Stimulated activated CD8-positive, alpha-beta memory T cell treated with anti-CD3 and anti-CD28 coated beads, Interleukin-15, amount 100 ng/mL, for 4 hours (primary cell): ENCODE data around the gene HJURP.

Experiments
- DNase-seq, 2 donors: peaks; one replicate each; pipeline ENCODE4 v3.0.0-alpha.2; 2020; ENCODE audit warnings: low read depth in 2 of 2

The HJURP gene

GRCh38 chr2:233814056-233814835 is 40.1 kb downstream of the HJURP start:
- no peak for DNase-seq

- DNase-seq: no peak
Measured at GRCh38 chr2:233813236-233814055, 40.9 kb downstream of the HJURP start.

GRCh38 chr2:233811732-233812131 is 42.6 kb downstream of the HJURP start:
- DNase-seq: no peak

- DNase-seq: no peak
Measured at GRCh38 chr2:233811087-233811486, 43.2 kb downstream of the HJURP start.

GRCh38 chr2:233810385-233810784 is 44.0 kb downstream of the HJURP start:
- DNase-seq: no peak

GRCh38 chr2:233807966-233808935 is 46.1 kb downstream of the HJURP start:
- no peak for DNase-seq

- no peak for DNase-seq
Measured at GRCh38 chr2:233807215-233807865, 47.0 kb downstream of the HJURP start.

GRCh38 chr2:233803994-233804393 is 50.3 kb downstream of the HJURP start:
- no peak for DNase-seq

GRCh38 chr2:233803292-233803911 is 50.9 kb downstream of the HJURP start:
- DNase-seq: no peak

GRCh38 chr2:233802132-233802815 is 52.1 kb downstream of the HJURP start:
- DNase-seq: no peak

GRCh38 chr2:233801357-233802131 is 52.8 kb downstream of the HJURP start:
- no peak for DNase-seq

- no peak for DNase-seq
Measured at GRCh38 chr2:233800208-233800607, 54.1 kb downstream of the HJURP start.

GRCh38 chr2:233799716-233800115 is 54.6 kb downstream of the HJURP start:
- no peak for DNase-seq

- no peak for DNase-seq
Measured at GRCh38 chr2:233799087-233799665, 55.2 kb downstream of the HJURP start.

GRCh38 chr2:233798335-233799086 is 55.8 kb downstream of the HJURP start:
- no peak for DNase-seq

- no peak for DNase-seq
Measured at GRCh38 chr2:233796254-233796653, 58.1 kb downstream of the HJURP start.

GRCh38 chr2:233795735-233796171 is 58.6 kb downstream of the HJURP start:
- no peak for DNase-seq

GRCh38 chr2:233794128-233794658 is 60.1 kb downstream of the HJURP start:
- no peak for DNase-seq
